IPS DF 6.9 (cell line): ENCODE measurements around the gene MICAL2.

Experiments used
- DNase-seq: peaks from one replicate; pipeline ENCODE4 v3.0.0-alpha.2; 2013; ENCODE audit warnings: low read depth, low spot score
- H3K27ac ChIP-seq: one replicate; pipeline ENCODE4 v1.5.1; 2013; ENCODE audit warnings: low read length, control low read depth
- H3K27me3 ChIP-seq: 2 replicates; pipeline ENCODE4 v1.6.1; 2013; ENCODE audit warnings: mild to moderate bottlenecking, low read length; ENCODE audit not compliant: control insufficient read depth, insufficient read depth
- H3K36me3 ChIP-seq: 2 replicates; pipeline ENCODE4 v1.6.1; 2013; ENCODE audit warnings: low read length; ENCODE audit not compliant: control insufficient read depth, insufficient read depth
- H3K4me1 ChIP-seq: 2 replicates; pipeline ENCODE4 v1.6.1; 2013; ENCODE audit warnings: low read length; ENCODE audit not compliant: control insufficient read depth, insufficient read depth
- H3K4me3 ChIP-seq: 2 replicates; pipeline ENCODE4 v1.5.1; 2013; ENCODE audit warnings: mild to moderate bottlenecking, low read length
- H3K9me3 ChIP-seq: 2 replicates; pipeline ENCODE4 v1.6.1; 2013; ENCODE audit warnings: low read length, inconsistent platforms; ENCODE audit not compliant: control insufficient read depth, insufficient read depth
- WGBS: extraction: QIAGEN DNeasy Blood & Tissue Kit; methylation state at CpG from one replicate; pipeline ENCODE4 v1.1.7; 2013; ENCODE audit warnings: mixed read lengths, missing lambda C conversion rate; ENCODE audit not compliant: insufficient read length, insufficient coverage; 5-methylcytosine and 5-hydroxymethylcytosine counted together

The MICAL2 gene

GRCh38 chr11:12069066-12069676, 41.2 kb upstream of the MICAL2 start:
- no CpG with 5 or more reads among the region's 12 CpGs for WGBS
- H3K4me1 ChIP-seq = 0 out of 2 replicates have a peak, but pooled peaks cover 1% of the 10 kb centered on the region
- H3K27me3 ChIP-seq = no peaks in the 10 kb centered on the region
- no peaks in the 10 kb centered on the region for H3K36me3 ChIP-seq
- no peak for DNase-seq
- H3K27ac ChIP-seq = no peak overlapping the region
- no peak overlapping the region; the same call in 1 of the 2 replicates for H3K4me3 ChIP-seq
- no peaks in the 10 kb centered on the region for H3K9me3 ChIP-seq

DNA sequence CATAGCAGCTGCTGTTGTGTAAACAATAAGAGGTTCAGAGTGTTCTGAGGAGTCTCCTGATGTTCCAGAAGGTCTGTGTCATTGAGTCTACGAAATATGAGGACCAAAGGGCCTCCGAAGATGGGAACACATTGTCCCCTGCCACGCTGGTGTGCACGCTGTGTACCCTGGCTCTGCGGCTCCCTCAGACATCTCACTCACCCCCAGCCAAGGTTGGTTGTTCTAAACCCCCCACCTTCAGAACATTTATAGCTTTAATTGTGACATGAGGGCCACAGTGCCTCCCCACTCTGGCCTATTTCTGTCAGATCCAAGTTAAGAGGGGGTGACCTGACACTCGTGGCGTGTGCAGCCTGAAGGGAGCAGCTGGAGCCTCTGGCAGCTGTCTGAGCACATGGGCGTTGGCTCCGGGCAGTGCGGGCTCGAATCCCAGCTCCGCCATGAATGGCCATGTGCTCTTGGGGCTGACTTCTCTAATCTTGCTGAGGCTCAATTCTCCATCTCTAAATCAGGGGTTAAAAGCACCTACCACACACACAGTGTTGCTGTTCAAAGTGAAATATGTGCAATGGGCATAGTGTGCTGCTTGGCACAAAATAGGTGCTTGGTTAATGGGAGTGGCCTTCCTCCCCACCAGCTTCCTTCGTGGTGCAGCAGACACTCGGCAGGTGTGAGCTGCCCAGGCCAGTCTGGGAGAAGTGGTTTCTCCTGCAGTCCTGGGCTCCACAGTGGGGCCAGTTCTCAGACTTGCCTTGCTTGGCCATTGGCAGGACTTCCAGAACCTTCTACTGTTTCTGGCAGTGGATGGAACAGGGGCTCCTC, 39.7 kb upstream of the MICAL2 start:
- DNase-seq = no peak
- WGBS = no CpG with 5 or more reads among the region's 14 CpGs
- H3K4me1 ChIP-seq = 0 out of 2 replicates have a peak, but pooled peaks cover 1% of the 10 kb centered on the region

DNA sequence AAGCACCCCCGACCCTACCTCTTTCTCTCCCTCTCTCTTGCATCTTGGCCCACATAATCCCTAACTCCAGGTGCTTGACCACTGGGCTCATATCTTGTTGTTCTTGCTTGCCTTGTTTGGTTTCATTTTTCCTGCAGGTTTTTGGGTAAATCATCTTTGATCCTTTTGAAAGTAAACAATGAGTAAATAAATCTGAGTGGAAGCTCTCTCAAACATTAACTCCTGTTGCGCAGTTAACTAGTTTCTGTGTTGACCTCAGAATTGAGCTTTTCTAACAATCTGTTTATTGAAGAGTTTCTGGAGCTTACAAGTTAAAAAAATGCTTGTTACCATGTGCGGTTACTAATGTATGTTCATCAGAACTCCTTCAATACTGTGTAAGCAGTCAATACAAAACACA, 38.8 kb upstream of the MICAL2 start:
- no peak for DNase-seq
- Histone ChIP-seq H3K9me3 (no peaks in the 10 kb centered on the region), H3K27me3 (no peaks in the 10 kb centered on the region), H3K4me1 (no peaks in the 10 kb centered on the region), H3K36me3 (no peaks in the 10 kb centered on the region), H3K4me3 (no peak overlapping the region), H3K27ac (no peak overlapping the region)
- no CpG with 5 or more reads among the region's 3 CpGs for WGBS

More for the DNA sequence above, 39.7 kb upstream of the MICAL2 start:
- Histone ChIP-seq H3K27ac (no peak overlapping the region), H3K9me3 (no peaks in the 10 kb centered on the region), H3K36me3 (no peaks in the 10 kb centered on the region), H3K4me3 (no peak overlapping the region), H3K27me3 (no peaks in the 10 kb centered on the region)

- Histone ChIP-seq H3K4me3 (no peak overlapping the region), H3K27me3 (no peaks in the 10 kb centered on the region), H3K27ac (no peak overlapping the region), H3K4me1 (no peaks in the 10 kb centered on the region), H3K9me3 (no peaks in the 10 kb centered on the region), H3K36me3 (no peaks in the 10 kb centered on the region)
- no peak for DNase-seq
- WGBS = no CpG with 5 or more reads among the region's 8 CpGs
Observed at GRCh38 chr11:12073436-12073835, 37.0 kb upstream of the MICAL2 start.

GRCh38 chr11:12073886-12074285, 36.5 kb upstream of the MICAL2 start:
- no peak overlapping the region for H3K27ac ChIP-seq
- H3K36me3 ChIP-seq = no peaks in the 10 kb centered on the region
- H3K27me3 ChIP-seq = no peaks in the 10 kb centered on the region
- no peak for DNase-seq
- H3K9me3 ChIP-seq = no peaks in the 10 kb centered on the region
- H3K4me3 ChIP-seq = no peak overlapping the region
- no CpG with 5 or more reads among the region's 4 CpGs for WGBS
- H3K4me1 ChIP-seq = no peaks in the 10 kb centered on the region

DNA sequence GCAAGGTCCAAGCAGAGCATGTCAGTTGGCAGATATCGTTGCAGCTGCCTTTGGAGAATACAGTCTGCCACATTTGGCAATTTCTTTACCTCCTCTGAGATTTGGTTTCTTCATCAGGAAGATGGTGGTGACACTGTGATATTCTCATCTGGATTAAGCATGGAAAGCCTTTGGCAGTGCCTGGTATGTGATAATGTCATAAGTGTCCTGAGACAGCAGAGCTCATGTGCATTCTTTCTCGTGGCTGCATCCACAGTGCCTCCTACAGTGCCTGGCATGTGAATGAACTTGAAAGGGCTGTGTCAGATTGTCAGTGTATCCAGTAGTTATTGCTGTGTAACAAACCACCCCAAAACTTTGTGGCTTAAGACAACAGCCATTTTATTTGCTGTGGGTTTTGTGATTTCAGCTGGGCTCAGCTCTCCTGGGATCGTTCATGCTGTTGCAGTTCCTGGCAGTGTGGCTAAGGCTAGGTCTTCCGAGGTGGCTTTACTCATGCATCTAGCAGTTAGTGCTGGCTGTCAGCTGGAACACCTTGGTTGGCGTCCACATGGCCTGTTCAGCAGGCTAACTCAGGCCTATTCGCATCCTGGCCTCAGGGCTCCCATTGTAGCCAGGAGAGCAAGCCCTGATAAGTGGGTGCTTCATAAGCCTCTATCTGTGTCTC, 35.7 kb upstream of the MICAL2 start:
- no peak overlapping the region for H3K4me3 ChIP-seq
- no peaks in the 10 kb centered on the region for H3K36me3 ChIP-seq
- no peaks in the 10 kb centered on the region for H3K27me3 ChIP-seq
- no peak for DNase-seq
- no peak overlapping the region for H3K27ac ChIP-seq
- no peaks in the 10 kb centered on the region for H3K4me1 ChIP-seq
- no CpG with 5 or more reads among the region's 6 CpGs for WGBS
- no peaks in the 10 kb centered on the region for H3K9me3 ChIP-seq

- no CpG with 5 or more reads among the region's 3 CpGs for WGBS
- Histone ChIP-seq H3K4me1 (no peaks in the 10 kb centered on the region), H3K27ac (no peak overlapping the region), H3K4me3 (no peak overlapping the region), H3K27me3 (no peaks in the 10 kb centered on the region), H3K9me3 (no peaks in the 10 kb centered on the region), H3K36me3 (no peaks in the 10 kb centered on the region)
- no peak for DNase-seq
Observed at GRCh38 chr11:12075291-12075690, 35.1 kb upstream of the MICAL2 start.

DNA sequence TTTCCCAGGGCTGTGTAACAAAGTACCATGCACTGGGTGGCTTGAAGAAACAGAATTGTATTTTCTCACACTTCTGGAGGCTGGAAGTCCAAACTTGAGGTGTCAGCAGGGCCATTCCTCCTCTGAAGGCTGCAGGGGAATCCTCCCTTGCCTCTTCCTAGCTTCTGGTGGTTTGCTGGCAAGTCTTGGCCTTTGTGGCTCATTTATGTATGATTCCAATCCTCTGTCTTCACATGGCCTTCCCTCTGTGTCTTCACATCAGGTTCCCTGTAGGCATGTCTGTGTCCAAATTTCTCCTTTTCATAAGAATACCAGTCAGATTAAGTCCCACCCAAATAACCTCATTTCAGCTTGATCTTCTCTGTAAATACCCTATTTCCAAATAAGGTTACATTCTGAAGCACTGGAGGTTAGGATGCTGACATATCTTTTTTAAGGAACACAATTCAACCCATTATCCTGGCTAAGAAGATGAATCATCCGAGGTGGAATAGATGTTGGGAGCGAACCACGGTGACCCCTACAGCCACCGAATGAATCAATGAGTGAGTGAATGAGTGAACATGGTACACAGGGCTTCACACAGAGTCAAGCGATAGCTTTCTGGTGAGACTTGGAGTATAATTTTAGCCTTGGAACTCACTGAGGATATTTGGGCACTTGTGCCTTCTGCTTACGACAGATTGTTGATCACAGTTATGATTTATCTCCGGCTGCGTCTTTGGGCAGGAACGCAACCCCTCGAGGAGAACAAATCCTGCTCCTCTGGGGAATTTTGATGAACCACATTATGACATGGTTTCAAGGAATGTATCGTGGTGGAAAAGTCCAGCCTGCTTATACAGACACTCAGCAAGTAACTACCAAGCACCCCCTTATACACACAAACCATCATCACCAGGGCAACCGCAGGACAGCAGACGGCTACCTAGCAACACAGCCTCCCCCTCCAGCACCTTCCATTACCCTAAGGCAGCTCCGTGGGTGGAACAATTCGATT, 34.3 kb upstream of the MICAL2 start:
- no CpG with 5 or more reads among the region's 15 CpGs for WGBS
- Histone ChIP-seq H3K27me3 (no peaks in the 10 kb centered on the region), H3K9me3 (no peaks in the 10 kb centered on the region), H3K4me3 (no peak overlapping the region), H3K36me3 (no peaks in the 10 kb centered on the region), H3K27ac (no peak overlapping the region), H3K4me1 (no peaks in the 10 kb centered on the region)
- no peak for DNase-seq

GRCh38 chr11:12076840-12077534, 33.4 kb upstream of the MICAL2 start:
- Histone ChIP-seq H3K9me3 (no peaks in the 10 kb centered on the region), H3K36me3 (no peaks in the 10 kb centered on the region), H3K27me3 (no peaks in the 10 kb centered on the region), H3K4me3 (no peak overlapping the region), H3K4me1 (no peaks in the 10 kb centered on the region), H3K27ac (no peak overlapping the region)
- no peak for DNase-seq
- WGBS = no CpG with 5 or more reads among the region's 4 CpGs
